ENCODE measurements around the gene CDK8. TPM values are rescaled to one million over a fixed set of nuclear protein-coding genes. Genes with fewer than 3 reads are reported as not detected.

The CDK8 gene
- total and polyA plus RNA-seq, 2 experiments from 2014 or later = 13.6 to 24.0 TPM

DNA sequence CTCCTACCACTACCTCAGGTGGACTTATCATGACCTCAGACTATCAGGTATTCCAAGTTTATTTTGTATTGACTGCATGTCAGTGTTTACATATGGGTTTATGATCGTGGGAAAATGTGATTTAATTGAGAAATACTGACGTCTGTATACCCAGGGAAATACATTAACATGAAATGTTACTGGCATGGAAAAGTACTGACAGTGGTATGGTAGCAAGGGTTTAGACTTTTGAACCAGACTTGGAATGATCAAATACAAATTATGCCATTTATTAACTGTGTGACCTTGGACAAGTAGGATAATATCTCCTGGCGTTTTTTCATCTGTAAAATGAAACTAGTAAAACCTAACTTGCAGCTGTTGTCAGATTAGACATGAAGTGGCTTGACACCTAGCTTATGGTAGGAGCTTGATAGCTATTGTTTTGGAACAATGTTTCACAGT, 147.7 kb downstream of the CDK8 start:
- no peaks in the 10 kb centered on the region for H3K4me1 Mint-ChIP-seq
- peaks cover 5% of the 10 kb centered on the region; the same call in 1 of the 2 replicates for H4K20me1 ChIP-seq (replicated peaks; ENCODE audit: insufficient read depth)
- no peaks in the 10 kb centered on the region for H3K4me1 ChIP-seq (ENCODE audit: insufficient read depth)
- H3K27me3 Mint-ChIP-seq (ENCODE audit: insufficient read depth, low read depth, poor library complexity) = no peaks in the 10 kb centered on the region
- no peak overlapping the region for H3K4me3 ChIP-seq
- no peaks in the 10 kb centered on the region for H3K36me3 ChIP-seq (ENCODE audit: insufficient read depth)
- H3K36me3 Mint-ChIP-seq (ENCODE audit: low read depth) = peaks cover 22% of the 10 kb centered on the region; the same call in 2 of the 3 replicates
- H3F3A ChIP-seq (replicated peaks; ENCODE audit: low read depth) = no peaks in the 10 kb centered on the region
- no peak overlapping the region for H3K27ac Mint-ChIP-seq
- no peaks in the 10 kb centered on the region for H3K9me3 Mint-ChIP-seq
- no peak overlapping the region for H3K4me3 Mint-ChIP-seq
- no peak for ATAC-seq
- no peaks in the 10 kb centered on the region for H3K79me2 ChIP-seq (replicated peaks; ENCODE audit: insufficient read depth)
- no peak overlapping the region for H2AFZ ChIP-seq
- no peaks in the 10 kb centered on the region for H3K9me2 ChIP-seq (ENCODE audit: insufficient read depth)
- H3K4me2 ChIP-seq = no peak overlapping the region
- TF ChIP-seq NANOG (IDR thresholded peaks at IDR 0.05; ENCODE audit: borderline replicate concordance) (no peak), ETS1 (IDR thresholded peaks at IDR 0.05) (no peak), POLR2AphosphoS5 (IDR thresholded peaks at IDR 0.05; ENCODE audit: low read depth) (no peak), STAT1 (IDR thresholded peaks at IDR 0.05; ENCODE audit: unreplicated experiment) (no peak), CREB1 (CRISPR knock-in tag; IDR thresholded peaks at IDR 0.05; ENCODE audit: low read depth) (no peak), JUNB (IDR thresholded peaks at IDR 0.05; ENCODE audit: unreplicated experiment) (no peak), ZNF331 (CRISPR knock-in tag; IDR thresholded peaks at IDR 0.05; ENCODE audit: low read depth) (no peak), CTCF (conservative IDR thresholded peaks at IDR 0.05; ENCODE audit: low read depth in 2 of 2) (no peak), ZNF114 (CRISPR knock-in tag; IDR thresholded peaks at IDR 0.05) (no peak), EZH2 (IDR thresholded peaks at IDR 0.05; ENCODE audit: low read depth, unreplicated experiment) (no peak), EZH2phosphoT487 (IDR thresholded peaks at IDR 0.05; ENCODE audit: unreplicated experiment) (no peak)
- TF ChIP-seq, protein P1, sequence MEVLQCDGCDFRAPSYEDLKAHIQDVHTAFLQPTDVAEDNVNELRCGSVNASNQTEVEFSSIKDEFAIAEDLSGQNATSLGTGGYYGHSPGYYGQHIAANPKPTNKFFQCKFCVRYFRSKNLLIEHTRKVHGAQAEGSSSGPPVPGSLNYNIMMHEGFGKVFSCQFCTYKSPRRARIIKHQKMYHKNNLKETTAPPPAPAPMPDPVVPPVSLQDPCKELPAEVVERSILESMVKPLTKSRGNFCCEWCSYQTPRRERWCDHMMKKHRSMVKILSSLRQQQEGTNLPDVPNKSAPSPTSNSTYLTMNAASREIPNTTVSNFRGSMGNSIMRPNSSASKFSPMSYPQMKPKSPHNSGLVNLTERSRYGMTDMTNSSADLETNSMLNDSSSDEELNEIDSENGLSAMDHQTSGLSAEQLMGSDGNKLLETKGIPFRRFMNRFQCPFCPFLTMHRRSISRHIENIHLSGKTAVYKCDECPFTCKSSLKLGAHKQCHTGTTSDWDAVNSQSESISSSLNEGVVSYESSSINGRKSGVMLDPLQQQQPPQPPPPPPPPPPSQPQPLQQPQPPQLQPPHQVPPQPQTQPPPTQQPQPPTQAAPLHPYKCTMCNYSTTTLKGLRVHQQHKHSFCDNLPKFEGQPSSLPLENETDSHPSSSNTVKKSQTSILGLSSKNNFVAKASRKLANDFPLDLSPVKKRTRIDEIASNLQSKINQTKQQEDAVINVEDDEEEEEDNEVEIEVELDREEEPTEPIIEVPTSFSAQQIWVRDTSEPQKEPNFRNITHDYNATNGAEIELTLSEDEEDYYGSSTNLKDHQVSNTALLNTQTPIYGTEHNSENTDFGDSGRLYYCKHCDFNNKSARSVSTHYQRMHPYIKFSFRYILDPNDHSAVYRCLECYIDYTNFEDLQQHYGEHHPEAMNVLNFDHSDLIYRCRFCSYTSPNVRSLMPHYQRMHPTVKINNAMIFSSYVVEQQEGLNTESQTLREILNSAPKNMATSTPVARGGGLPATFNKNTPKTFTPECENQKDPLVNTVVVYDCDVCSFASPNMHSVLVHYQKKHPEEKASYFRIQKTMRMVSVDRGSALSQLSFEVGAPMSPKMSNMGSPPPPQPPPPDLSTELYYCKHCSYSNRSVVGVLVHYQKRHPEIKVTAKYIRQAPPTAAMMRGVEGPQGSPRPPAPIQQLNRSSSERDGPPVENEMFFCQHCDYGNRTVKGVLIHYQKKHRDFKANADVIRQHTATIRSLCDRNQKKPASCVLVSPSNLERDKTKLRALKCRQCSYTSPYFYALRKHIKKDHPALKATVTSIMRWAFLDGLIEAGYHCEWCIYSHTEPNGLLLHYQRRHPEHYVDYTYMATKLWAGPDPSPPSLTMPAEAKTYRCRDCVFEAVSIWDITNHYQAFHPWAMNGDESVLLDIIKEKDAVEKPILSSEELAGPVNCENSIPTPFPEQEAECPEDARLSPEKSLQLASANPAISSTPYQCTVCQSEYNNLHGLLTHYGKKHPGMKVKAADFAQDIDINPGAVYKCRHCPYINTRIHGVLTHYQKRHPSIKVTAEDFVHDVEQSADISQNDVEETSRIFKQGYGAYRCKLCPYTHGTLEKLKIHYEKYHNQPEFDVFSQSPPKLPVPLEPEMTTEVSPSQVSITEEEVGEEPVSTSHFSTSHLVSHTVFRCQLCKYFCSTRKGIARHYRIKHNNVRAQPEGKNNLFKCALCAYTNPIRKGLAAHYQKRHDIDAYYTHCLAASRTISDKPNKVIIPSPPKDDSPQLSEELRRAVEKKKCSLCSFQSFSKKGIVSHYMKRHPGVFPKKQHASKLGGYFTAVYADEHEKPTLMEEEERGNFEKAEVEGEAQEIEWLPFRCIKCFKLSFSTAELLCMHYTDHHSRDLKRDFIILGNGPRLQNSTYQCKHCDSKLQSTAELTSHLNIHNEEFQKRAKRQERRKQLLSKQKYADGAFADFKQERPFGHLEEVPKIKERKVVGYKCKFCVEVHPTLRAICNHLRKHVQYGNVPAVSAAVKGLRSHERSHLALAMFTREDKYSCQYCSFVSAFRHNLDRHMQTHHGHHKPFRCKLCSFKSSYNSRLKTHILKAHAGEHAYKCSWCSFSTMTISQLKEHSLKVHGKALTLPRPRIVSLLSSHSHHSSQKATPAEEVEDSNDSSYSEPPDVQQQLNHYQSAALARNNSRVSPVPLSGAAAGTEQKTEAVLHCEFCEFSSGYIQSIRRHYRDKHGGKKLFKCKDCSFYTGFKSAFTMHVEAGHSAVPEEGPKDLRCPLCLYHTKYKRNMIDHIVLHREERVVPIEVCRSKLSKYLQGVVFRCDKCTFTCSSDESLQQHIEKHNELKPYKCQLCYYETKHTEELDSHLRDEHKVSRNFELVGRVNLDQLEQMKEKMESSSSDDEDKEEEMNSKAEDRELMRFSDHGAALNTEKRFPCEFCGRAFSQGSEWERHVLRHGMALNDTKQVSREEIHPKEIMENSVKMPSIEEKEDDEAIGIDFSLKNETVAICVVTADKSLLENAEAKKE (CRISPR knock-in tag; IDR thresholded peaks at IDR 0.05) = no peak
- TF ChIP-seq, protein P2, sequence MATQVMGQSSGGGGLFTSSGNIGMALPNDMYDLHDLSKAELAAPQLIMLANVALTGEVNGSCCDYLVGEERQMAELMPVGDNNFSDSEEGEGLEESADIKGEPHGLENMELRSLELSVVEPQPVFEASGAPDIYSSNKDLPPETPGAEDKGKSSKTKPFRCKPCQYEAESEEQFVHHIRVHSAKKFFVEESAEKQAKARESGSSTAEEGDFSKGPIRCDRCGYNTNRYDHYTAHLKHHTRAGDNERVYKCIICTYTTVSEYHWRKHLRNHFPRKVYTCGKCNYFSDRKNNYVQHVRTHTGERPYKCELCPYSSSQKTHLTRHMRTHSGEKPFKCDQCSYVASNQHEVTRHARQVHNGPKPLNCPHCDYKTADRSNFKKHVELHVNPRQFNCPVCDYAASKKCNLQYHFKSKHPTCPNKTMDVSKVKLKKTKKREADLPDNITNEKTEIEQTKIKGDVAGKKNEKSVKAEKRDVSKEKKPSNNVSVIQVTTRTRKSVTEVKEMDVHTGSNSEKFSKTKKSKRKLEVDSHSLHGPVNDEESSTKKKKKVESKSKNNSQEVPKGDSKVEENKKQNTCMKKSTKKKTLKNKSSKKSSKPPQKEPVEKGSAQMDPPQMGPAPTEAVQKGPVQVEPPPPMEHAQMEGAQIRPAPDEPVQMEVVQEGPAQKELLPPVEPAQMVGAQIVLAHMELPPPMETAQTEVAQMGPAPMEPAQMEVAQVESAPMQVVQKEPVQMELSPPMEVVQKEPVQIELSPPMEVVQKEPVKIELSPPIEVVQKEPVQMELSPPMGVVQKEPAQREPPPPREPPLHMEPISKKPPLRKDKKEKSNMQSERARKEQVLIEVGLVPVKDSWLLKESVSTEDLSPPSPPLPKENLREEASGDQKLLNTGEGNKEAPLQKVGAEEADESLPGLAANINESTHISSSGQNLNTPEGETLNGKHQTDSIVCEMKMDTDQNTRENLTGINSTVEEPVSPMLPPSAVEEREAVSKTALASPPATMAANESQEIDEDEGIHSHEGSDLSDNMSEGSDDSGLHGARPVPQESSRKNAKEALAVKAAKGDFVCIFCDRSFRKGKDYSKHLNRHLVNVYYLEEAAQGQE (IDR thresholded peaks at IDR 0.05; ENCODE audit: unreplicated experiment) = no peak
- no peak overlapping the region for H3K27ac ChIP-seq (ENCODE audit: low read depth)
- H3K27me3 ChIP-seq (ENCODE audit: insufficient read depth) = no peaks in the 10 kb centered on the region
- no peak for DNase-seq (ENCODE audit: low spot score)

Measured in GM23338 (cell line).